GM10248 (cell line): Measurements from ENCODE around the gene SRD5A1.

ENCODE experiments used
- CTCF ChIA-PET: fragments of 300-600 bp; sonication (Branson Sonifier 250); formaldehyde crosslinking; extraction: SDS; loops from one replicate; lab custom pipeline; 2021; ENCODE audit warnings: antibody characterized with exemption; lab: Yijun Ruan, JAX
- POLR2A ChIA-PET: fragments of 350-650 bp; sonication (Branson Sonifier 250); formaldehyde crosslinking; extraction: SDS; loops from one replicate; lab custom pipeline; 2020; ENCODE audit warnings: antibody characterized with exemption; lab: Yijun Ruan, JAX
- DNase-seq: peaks from one replicate; pipeline ENCODE4 v3.0.0; 2012; ENCODE audit errors: extremely low spot score
- CTCF ChIP-seq: IDR thresholded peaks from 2 replicates; pipeline ENCODE4 v1.5.1; 2012; ENCODE audit warnings: mild to moderate bottlenecking, low read depth; ENCODE audit errors: extremely low read depth, missing control alignments, control extremely low read depth

The SRD5A1 gene

GRCh38 chr5:6716629-6717149, 83.4 kb downstream of the SRD5A1 start:
- POLR2A ChIA-PET: interaction anchor here (1.1 kb wide), 1 partner anchor 12 kb away, joined by 3 read pairs; no protein-coding TSS in a partner anchor
- CTCF ChIA-PET: interaction anchor here (1.7 to 2.6 kb wide), 2 partner anchors 11 to 29 kb away, joined by 5 to 15 read pairs; no protein-coding TSS in a partner anchor
- no peak for DNase-seq
- no peak for TF ChIP-seq CTCF

GRCh38 chr5:6717247-6717646, 84.0 kb downstream of the SRD5A1 start:
- no peak for DNase-seq
- POLR2A ChIA-PET: interaction anchor here (0.7 kb wide), 1 partner anchor 11 kb away, joined by 3 read pairs; no protein-coding TSS in a partner anchor
- CTCF ChIA-PET: interaction anchor here (1.2 to 2.6 kb wide), 3 partner anchors 11 to 48 kb away, joined by 3 to 15 read pairs (median 5); no protein-coding TSS in a partner anchor
- no peak for TF ChIP-seq CTCF

- TF ChIP-seq CTCF: no peak
- ChIA-PET CTCF (interaction anchor here (1.2 to 2.6 kb wide), 3 partner anchors 10 to 47 kb away, joined by 3 to 15 read pairs (median 5); no protein-coding TSS in a partner anchor), POLR2A (interaction anchor here (0.7 kb wide), 1 partner anchor 11 kb away, joined by 3 read pairs; no protein-coding TSS in a partner anchor)
- DNase-seq: no peak
These were observed 84.4 kb downstream of the SRD5A1 start for GRCh38 chr5:6717687-6718086.

- no peak for TF ChIP-seq CTCF
- POLR2A ChIA-PET: interaction anchor here (0.7 kb wide), 1 partner anchor 10 kb away, joined by 3 read pairs; no protein-coding TSS in a partner anchor
- DNase-seq: no peak
- CTCF ChIA-PET: interaction anchor here (1.2 to 2.6 kb wide), 3 partner anchors 10 to 47 kb away, joined by 3 to 15 read pairs (median 5); no protein-coding TSS in a partner anchor
These were observed 85.0 kb downstream of the SRD5A1 start for GRCh38 chr5:6718161-6718681.

GRCh38 chr5:6718718-6719117, 85.5 kb downstream of the SRD5A1 start:
- POLR2A ChIA-PET: no interaction called here
- no peak for DNase-seq
- TF ChIP-seq CTCF: no peak
- CTCF ChIA-PET: interaction anchor here (2.6 kb wide), 1 partner anchor 9 kb away, joined by 15 read pairs; no protein-coding TSS in a partner anchor

GRCh38 chr5:6719417-6719816, 86.2 kb downstream of the SRD5A1 start:
- ChIA-PET POLR2A (no interaction called here), CTCF (interaction anchor here (1.0 kb wide), 1 partner anchor 10 kb away, joined by 3 read pairs; no protein-coding TSS in a partner anchor)
- TF ChIP-seq CTCF: no peak
- no peak for DNase-seq
